H9 (cell line): ENCODE data around the gene MYLK3. TPM values are rescaled to one million over a fixed set of nuclear protein-coding genes. Genes with fewer than 3 reads are reported as not detected.

Experiments
- DNase-seq: peaks from one replicate; pipeline ENCODE4 v3.0.0-alpha.2; 2017
- H2AFZ ChIP-seq: one replicate; pipeline ENCODE4 v1.6.1; 2013; ENCODE audit warnings: mild to moderate bottlenecking, low read length, control low read depth, moderate library complexity
- H2AK5ac ChIP-seq: 2 replicates; pipeline ENCODE4 v1.6.1; 2013; ENCODE audit warnings: low read length, control low read depth, mixed read lengths; ENCODE audit not compliant: insufficient read length
- H2BK120ac ChIP-seq: one replicate; pipeline ENCODE4 v1.6.1; 2013; ENCODE audit warnings: low read depth, mild to moderate bottlenecking, low read length, control low read depth, inconsistent platforms; ENCODE audit not compliant: poor library complexity, severe bottlenecking
- H2BK12ac ChIP-seq: 2 replicates; pipeline ENCODE4 v1.6.1; 2013; ENCODE audit warnings: low read length, control low read depth, mixed read lengths, low read depth; ENCODE audit not compliant: insufficient read length
- H2BK15ac ChIP-seq: 2 replicates; pipeline ENCODE4 v1.6.1; 2013; ENCODE audit warnings: low read depth, low read length, control low read depth
- H2BK20ac ChIP-seq: one replicate; pipeline ENCODE4 v1.6.1; 2013; ENCODE audit warnings: low read depth, mild to moderate bottlenecking, low read length, control low read depth, inconsistent platforms; ENCODE audit not compliant: poor library complexity, severe bottlenecking
- H2BK5ac ChIP-seq: 2 replicates; pipeline ENCODE4 v1.6.1; 2013; ENCODE audit warnings: low read length, control low read depth, mixed read lengths; ENCODE audit not compliant: insufficient read length
- H3K14ac ChIP-seq: 2 replicates; pipeline ENCODE4 v1.6.1; 2013; ENCODE audit warnings: low read length, control low read depth; ENCODE audit not compliant: insufficient read depth
- H3K18ac ChIP-seq: 2 replicates; pipeline ENCODE4 v1.6.1; 2013; ENCODE audit warnings: low read depth, mild to moderate bottlenecking, mixed read lengths, low read length, control low read depth; ENCODE audit not compliant: insufficient read length
- H3K23ac ChIP-seq: 2 replicates; pipeline ENCODE4 v1.6.1; 2013; ENCODE audit warnings: low read length, control low read depth, mixed read lengths, low read depth; ENCODE audit not compliant: insufficient read length
- H3K23me2 ChIP-seq: 2 replicates; pipeline ENCODE4 v1.6.1; 2013; ENCODE audit warnings: low read depth, mild to moderate bottlenecking, mixed read lengths, low read length, control low read depth; ENCODE audit not compliant: insufficient read length, poor library complexity, severe bottlenecking
- H3K27ac ChIP-seq: 2 replicates; pipeline ENCODE4 v1.5.1; 2013; ENCODE audit warnings: low read length, control low read depth, mixed read lengths, low read depth; ENCODE audit not compliant: insufficient read length
- H3K27me3 ChIP-seq: 2 replicates; pipeline ENCODE4 v1.6.1; 2013; ENCODE audit warnings: low read length, control low read depth, inconsistent platforms; ENCODE audit not compliant: insufficient read depth
- H3K4ac ChIP-seq: 2 replicates; pipeline ENCODE4 v1.6.1; 2013; ENCODE audit warnings: low read depth, mild to moderate bottlenecking, control low read depth, inconsistent platforms, low read length, moderate library complexity
- H3K4me1 ChIP-seq: 2 replicates; pipeline ENCODE4 v1.6.1; 2013; ENCODE audit warnings: low read length, control low read depth, inconsistent platforms; ENCODE audit not compliant: insufficient read depth
- H3K4me2 ChIP-seq: 2 replicates; pipeline ENCODE4 v1.6.1; 2013; ENCODE audit warnings: low read length, control low read depth, mixed read lengths; ENCODE audit not compliant: insufficient read length, insufficient read depth
- H3K56ac ChIP-seq: 2 replicates; pipeline ENCODE4 v1.6.1; 2013; ENCODE audit warnings: low read depth, mild to moderate bottlenecking, mixed read lengths, low read length, control low read depth; ENCODE audit not compliant: insufficient read length
- H3K79me1 ChIP-seq: 2 replicates; pipeline ENCODE4 v1.6.1; 2013; ENCODE audit warnings: low read depth, mild to moderate bottlenecking, moderate library complexity, low read length, control low read depth, inconsistent platforms; ENCODE audit not compliant: insufficient read depth, poor library complexity, severe bottlenecking
- H3K79me2 ChIP-seq: 2 replicates; pipeline ENCODE4 v1.6.1; 2013; ENCODE audit warnings: low read length, control low read depth, inconsistent platforms; ENCODE audit not compliant: insufficient read depth
- H3K9ac ChIP-seq: 2 replicates; pipeline ENCODE4 v1.6.1; 2013; ENCODE audit warnings: low read length, control low read depth, mixed read lengths; ENCODE audit not compliant: insufficient read length; ENCODE audit errors: extremely low read depth
- H3K9me3 ChIP-seq: one replicate; pipeline ENCODE4 v1.6.1; 2013; ENCODE audit warnings: low read depth, low read length, inconsistent platforms; ENCODE audit not compliant: control insufficient read depth
- H3T11ph ChIP-seq: one replicate; pipeline ENCODE4 v1.6.1; 2013; ENCODE audit warnings: mild to moderate bottlenecking, low read length, control low read depth, inconsistent platforms
- H4K20me1 ChIP-seq: one replicate; pipeline ENCODE4 v1.6.1; 2013; ENCODE audit not compliant: control insufficient read depth, insufficient read length, insufficient read depth
- H4K5ac ChIP-seq: 2 replicates; pipeline ENCODE4 v1.6.1; 2013; ENCODE audit warnings: low read depth, mild to moderate bottlenecking, mixed read lengths, low read length, control low read depth; ENCODE audit not compliant: insufficient read length
- H4K8ac ChIP-seq: replicated peaks from 2 replicates; pipeline ENCODE4 v1.6.1; 2013; ENCODE audit warnings: low read length, control low read depth, mixed read lengths, low read depth; ENCODE audit not compliant: insufficient read length
- H4K91ac ChIP-seq: 2 replicates; pipeline ENCODE4 v1.6.1; 2013; ENCODE audit warnings: low read depth, mild to moderate bottlenecking, moderate library complexity, mixed read lengths, low read length, control low read depth; ENCODE audit not compliant: insufficient read length
- H3K27ac Mint-ChIP-seq, 3 experiments: 2 replicates in 2 of 3; 3 replicates in 1 of 3; pipeline ENCODE4 v1.8.0; 2020 to 2021; ENCODE audit warnings: mixed read lengths in 3 of 3, mild to moderate bottlenecking in 1 of 3, moderate library complexity in 1 of 3
- H3K27me3 Mint-ChIP-seq: 2 replicates; pipeline ENCODE4 v1.8.0; 2021; ENCODE audit warnings: low read depth, mild to moderate bottlenecking, moderate library complexity, mixed read lengths
- H3K36me3 Mint-ChIP-seq, 3 experiments: 2 replicates in 2 of 3; 3 replicates in 1 of 3; pipeline ENCODE4 v1.8.0; 2020 to 2021; ENCODE audit warnings: low read depth in 3 of 3, mixed read lengths in 3 of 3; ENCODE audit not compliant: insufficient read depth in 1 of 3
- H3K4me1 Mint-ChIP-seq, 2 experiments: 2 replicates each; pipeline ENCODE4 v1.8.0; 2020; ENCODE audit warnings: mixed read lengths in 2 of 2
- H3K4me3 Mint-ChIP-seq, 2 experiments: 2 replicates in 1 of 2; 3 replicates in 1 of 2; pipeline ENCODE4 v1.8.0; 2020 to 2021; ENCODE audit warnings: mild to moderate bottlenecking in 2 of 2, mixed read lengths in 2 of 2, moderate library complexity in 1 of 2
- H3K9me3 Mint-ChIP-seq, 2 experiments: 2 replicates in 1 of 2; 3 replicates in 1 of 2; pipeline ENCODE4 v1.8.0; 2020; ENCODE audit warnings: mild to moderate bottlenecking in 2 of 2, mixed read lengths in 2 of 2, moderate library complexity in 1 of 2
- CTCF ChIP-seq: fragments of 200-600 bp; sonication (generic); conservative IDR thresholded peaks from 3 replicates; pipeline ENCODE4 v1.8.0; 2021; ENCODE audit warnings: antibody characterized with exemption, mild to moderate bottlenecking
- WGBS: extraction: QIAGEN DNeasy Blood & Tissue Kit; methylation state at CpG from one replicate; pipeline ENCODE4 v1.1.7; 2013; ENCODE audit warnings: missing lambda C conversion rate, low lambda C conversion rate, mixed read lengths; ENCODE audit not compliant: insufficient read length; ENCODE audit errors: extremely low coverage; 5-methylcytosine and 5-hydroxymethylcytosine counted together
- total RNA-seq: library from RNA; stranded (reverse); gene quantifications from 2 replicates; pipeline ENCODE4 v1.2.1, GENCODE V29; 2021

The MYLK3 gene
- total RNA-seq, 1 experiment from 2014 or later, result 0.90 TPM

GRCh38 chr16:46728806-46729205 lies 19.3 kb downstream of the MYLK3 start:
- no peak overlapping the region for H3K14ac ChIP-seq
- no peaks in the 10 kb centered on the region for H3K79me1 ChIP-seq
- peaks cover 0 to 5% of the 10 kb centered on the region in 2 experiments; a peak in 3 of 5 replicates for H3K9me3 Mint-ChIP-seq
- no CpG with 5 or more reads among the region's 14 CpGs for WGBS
- H2BK20ac ChIP-seq, result no peak overlapping the region
- TF ChIP-seq CTCF, result no peak
- no peak overlapping the region for H3K23ac ChIP-seq
- H4K20me1 ChIP-seq, result no peaks in the 10 kb centered on the region
- H4K91ac ChIP-seq, result no peak overlapping the region
- no peak overlapping the region for H2BK120ac ChIP-seq
- H3K4me1 Mint-ChIP-seq, result peaks cover 0 to 3% of the 10 kb centered on the region in 2 experiments; a peak in 1 of 4 replicates
- no peak overlapping the region for H2AFZ ChIP-seq
- no peak overlapping the region for H4K5ac ChIP-seq
- no peak overlapping the region for H3T11ph ChIP-seq
- H3K27ac Mint-ChIP-seq, result no peak overlapping the region; a peak in 1 of 7 replicates
- H3K56ac ChIP-seq, result no peak overlapping the region
- H3K9me3 ChIP-seq, result no peaks in the 10 kb centered on the region
- no peak overlapping the region for H3K4ac ChIP-seq
- H2BK15ac ChIP-seq, result no peak overlapping the region
- H3K4me2 ChIP-seq, result no peak overlapping the region
- H3K27me3 Mint-ChIP-seq, result no peaks in the 10 kb centered on the region
- H4K8ac ChIP-seq, result no peak overlapping the region
- H3K9ac ChIP-seq, result no peak overlapping the region
- H3K18ac ChIP-seq, result no peak overlapping the region
- H3K4me1 ChIP-seq, result no peaks in the 10 kb centered on the region
- H3K36me3 Mint-ChIP-seq, result no peaks in the 10 kb centered on the region; a peak in 1 of 7 replicates
- H3K23me2 ChIP-seq, result no peaks in the 10 kb centered on the region
- H3K27me3 ChIP-seq, result no peaks in the 10 kb centered on the region
- H2BK5ac ChIP-seq, result no peak overlapping the region
- no peaks in the 10 kb centered on the region for H3K79me2 ChIP-seq
- no peak overlapping the region for H3K27ac ChIP-seq
- H3K4me3 Mint-ChIP-seq, result no peak overlapping the region
- H2BK12ac ChIP-seq, result no peak overlapping the region
- DNase-seq, result no peak
- no peak overlapping the region for H2AK5ac ChIP-seq
